ENCODE data around the gene IKZF2.

Gene IKZF2

GRCh38 chr2:213152888-213153287 is 1.5 kb upstream of the IKZF2 start:
- H3K4me3 ChIP-seq (ENCODE audit: control insufficient read depth in 1 of 7, extremely low read depth in 1 of 7, insufficient read depth in 4 of 7, low read depth in 2 of 7, low read length in 6 of 7), result peak overlapping the region in 6 of 7 experiments; percentile 71 to 96 (median 88)
- 54% methylated on average over 2 of the region's 6 CpGs for WGBS (ENCODE audit: insufficient coverage)
- no peaks in the 10 kb centered on the region for H3K27me3 ChIP-seq (replicated peaks in 2 of 5; ENCODE audit: control insufficient read depth in 4 of 5, insufficient read depth in 5 of 5, low read length in 4 of 5)
- ChIA-PET POLR2A (interaction anchor here (0.6 kb wide), 2 partner anchors 280 to 1598 kb away, joined by 3 to 9 read pairs; no protein-coding TSS in a partner anchor), CTCF (interaction anchor here (0.6 to 10.1 kb wide), 19 partner anchors 9 to 468 kb away, joined by 3 to 107 read pairs (median 4); no protein-coding TSS in a partner anchor)
- H3K27ac ChIP-seq (ENCODE audit: insufficient read depth in 1 of 2, low read depth in 1 of 2, low read length in 2 of 2, poor library complexity in 1 of 2, severe bottlenecking in 2 of 2), result peak overlapping the region; percentile 60 to 83
- no peak for DNase-seq
- H3K4me1 ChIP-seq (ENCODE audit: control extremely low read depth in 1 of 4, control insufficient read depth in 4 of 4, insufficient read depth in 4 of 4, low read length in 3 of 4), result peaks cover 9 to 29% (median 23%) of the 10 kb centered on the region in 4 experiments
- H3K9me3 ChIP-seq (ENCODE audit: control extremely low read depth in 1 of 5, control insufficient read depth in 4 of 5, insufficient read depth in 2 of 5, low read depth in 1 of 5, low read length in 4 of 5), result no peaks in the 10 kb centered on the region
- no peaks in the 10 kb centered on the region for H3K36me3 ChIP-seq (ENCODE audit: control insufficient read depth in 4 of 4, insufficient read depth in 4 of 4, low read length in 3 of 4)

- Histone ChIP-seq H3K4me1 (ENCODE audit: control extremely low read depth in 1 of 4, control insufficient read depth in 4 of 4, insufficient read depth in 4 of 4, low read length in 3 of 4) (peaks cover 13 to 35% (median 25%) of the 10 kb centered on the region in 4 experiments), H3K36me3 (ENCODE audit: control insufficient read depth in 4 of 4, insufficient read depth in 4 of 4, low read length in 3 of 4) (no peaks in the 10 kb centered on the region), H3K4me3 (ENCODE audit: control insufficient read depth in 1 of 7, extremely low read depth in 1 of 7, insufficient read depth in 4 of 7, low read depth in 2 of 7, low read length in 6 of 7) (peak overlapping the region; percentile 71 to 98 (median 90)), H3K27me3 (replicated peaks in 2 of 5; ENCODE audit: control insufficient read depth in 4 of 5, insufficient read depth in 5 of 5, low read length in 4 of 5) (no peaks in the 10 kb centered on the region), H3K27ac (ENCODE audit: insufficient read depth in 1 of 2, low read depth in 1 of 2, low read length in 2 of 2, poor library complexity in 1 of 2, severe bottlenecking in 2 of 2) (peak overlapping the region; percentile 60 to 83), H3K9me3 (ENCODE audit: control extremely low read depth in 1 of 5, control insufficient read depth in 4 of 5, insufficient read depth in 2 of 5, low read depth in 1 of 5, low read length in 4 of 5) (no peaks in the 10 kb centered on the region)
- under 1% methylated on average over 32 of the region's 39 CpGs for WGBS (ENCODE audit: insufficient coverage)
- ChIA-PET CTCF (interaction anchor here (0.7 to 10.1 kb wide), 14 partner anchors 10 to 468 kb away, joined by 3 to 107 read pairs (median 3); no protein-coding TSS in a partner anchor), POLR2A (interaction anchor here (0.6 to 0.7 kb wide), 2 partner anchors 19 to 280 kb away, joined by 3 to 9 read pairs; no protein-coding TSS in a partner anchor)
- peak; percentile 45 to 74 (median 55) for DNase-seq
Observed at GRCh38 chr2:213152065-213152794, 818 bp upstream of the IKZF2 start.

- peaks cover 13 to 48% (median 28%) of the 10 kb centered on the region in 4 experiments for H3K4me1 ChIP-seq (ENCODE audit: control extremely low read depth in 1 of 4, control insufficient read depth in 4 of 4, insufficient read depth in 4 of 4, low read length in 3 of 4)
- CTCF ChIA-PET, result interaction anchor here (1.0 to 10.1 kb wide), 5 partner anchors 12 to 374 kb away, joined by 3 to 107 read pairs (median 5); no protein-coding TSS in a partner anchor
- 0% methylated on average over 1 of the region's 10 CpGs for WGBS (ENCODE audit: insufficient coverage)
- H3K9me3 ChIP-seq (ENCODE audit: control extremely low read depth in 1 of 5, control insufficient read depth in 4 of 5, insufficient read depth in 2 of 5, low read depth in 1 of 5, low read length in 4 of 5), result no peaks in the 10 kb centered on the region
- H3K36me3 ChIP-seq (ENCODE audit: control insufficient read depth in 4 of 4, insufficient read depth in 4 of 4, low read length in 3 of 4), result no peaks in the 10 kb centered on the region
- H3K4me3 ChIP-seq (ENCODE audit: control insufficient read depth in 1 of 7, extremely low read depth in 1 of 7, insufficient read depth in 4 of 7, low read depth in 2 of 7, low read length in 6 of 7), result peak overlapping the region; percentile 48 to 99 (median 95)
- POLR2A ChIA-PET, result no interaction called here
- H3K27ac ChIP-seq (ENCODE audit: insufficient read depth in 1 of 2, low read depth in 1 of 2, low read length in 2 of 2, poor library complexity in 1 of 2, severe bottlenecking in 2 of 2), result peak overlapping the region; percentile 67 to 87
- DNase-seq, result peak in 2 of 3 donors; percentile 35 to 50
- H3K27me3 ChIP-seq (replicated peaks in 2 of 5; ENCODE audit: control insufficient read depth in 4 of 5, insufficient read depth in 5 of 5, low read length in 4 of 5), result no peaks in the 10 kb centered on the region
Observed at GRCh38 chr2:213150315-213151097, 906 bp downstream of the IKZF2 start.

- H3K27ac ChIP-seq (ENCODE audit: insufficient read depth in 1 of 2, low read depth in 1 of 2, low read length in 2 of 2, poor library complexity in 1 of 2, severe bottlenecking in 2 of 2), result peak overlapping the region; percentile 67 to 87
- POLR2A ChIA-PET, result interaction anchor here (0.6 kb wide), 1 partner anchor 58 kb away, joined by 3 read pairs; no protein-coding TSS in a partner anchor
- H3K4me1 ChIP-seq (ENCODE audit: control extremely low read depth in 1 of 4, control insufficient read depth in 4 of 4, insufficient read depth in 4 of 4, low read length in 3 of 4), result peaks cover 13 to 53% (median 30%) of the 10 kb centered on the region in 4 experiments
Observed at GRCh38 chr2:213149949-213150314, 1.5 kb downstream of the IKZF2 start.

GRCh38 chr2:213149294-213149875 is 2.0 kb downstream of the IKZF2 start:
- Histone ChIP-seq H3K27me3 (replicated peaks in 2 of 5; ENCODE audit: control insufficient read depth in 4 of 5, insufficient read depth in 5 of 5, low read length in 4 of 5) (no peaks in the 10 kb centered on the region), H3K4me1 (ENCODE audit: control extremely low read depth in 1 of 4, control insufficient read depth in 4 of 4, insufficient read depth in 4 of 4, low read length in 3 of 4) (peaks cover 13 to 59% (median 31%) of the 10 kb centered on the region in 4 experiments), H3K27ac (ENCODE audit: insufficient read depth in 1 of 2, low read depth in 1 of 2, low read length in 2 of 2, poor library complexity in 1 of 2, severe bottlenecking in 2 of 2) (peak overlapping the region; percentile 67 to 87), H3K36me3 (ENCODE audit: control insufficient read depth in 4 of 4, insufficient read depth in 4 of 4, low read length in 3 of 4) (no peaks in the 10 kb centered on the region), H3K4me3 (ENCODE audit: control insufficient read depth in 1 of 7, extremely low read depth in 1 of 7, insufficient read depth in 4 of 7, low read depth in 2 of 7, low read length in 6 of 7) (peak overlapping the region in 6 of 7 experiments; percentile 81 to 99 (median 95)), H3K9me3 (ENCODE audit: control extremely low read depth in 1 of 5, control insufficient read depth in 4 of 5, insufficient read depth in 2 of 5, low read depth in 1 of 5, low read length in 4 of 5) (no peaks in the 10 kb centered on the region)
- DNase-seq, result no peak
- ChIA-PET POLR2A (interaction anchor here (0.6 kb wide), 1 partner anchor 58 kb away, joined by 3 read pairs; no protein-coding TSS in a partner anchor), CTCF (interaction anchor here (0.6 to 10.1 kb wide), 10 partner anchors 11 to 451 kb away, joined by 3 to 107 read pairs (median 3); no protein-coding TSS in a partner anchor)
- WGBS (ENCODE audit: insufficient coverage), result 0% methylated on average over 1 of the region's 3 CpGs

More at GRCh38 chr2:213149949-213150314, 1.5 kb downstream of the IKZF2 start:
- H3K36me3 ChIP-seq (ENCODE audit: control insufficient read depth in 4 of 4, insufficient read depth in 4 of 4, low read length in 3 of 4), result no peaks in the 10 kb centered on the region
- H3K9me3 ChIP-seq (ENCODE audit: control extremely low read depth in 1 of 5, control insufficient read depth in 4 of 5, insufficient read depth in 2 of 5, low read depth in 1 of 5, low read length in 4 of 5), result no peaks in the 10 kb centered on the region
- no CpG with 5 or more reads among the region's 7 CpGs for WGBS (ENCODE audit: insufficient coverage)
- CTCF ChIA-PET, result interaction anchor here (0.8 to 10.1 kb wide), 5 partner anchors 11 to 373 kb away, joined by 3 to 107 read pairs (median 4); no protein-coding TSS in a partner anchor
- H3K4me3 ChIP-seq (ENCODE audit: control insufficient read depth in 1 of 7, extremely low read depth in 1 of 7, insufficient read depth in 4 of 7, low read depth in 2 of 7, low read length in 6 of 7), result peak overlapping the region; percentile 48 to 99 (median 95)
- DNase-seq, result peak in 1 of 3 donors; percentile 26
- no peaks in the 10 kb centered on the region for H3K27me3 ChIP-seq (replicated peaks in 2 of 5; ENCODE audit: control insufficient read depth in 4 of 5, insufficient read depth in 5 of 5, low read length in 4 of 5)

- POLR2A ChIA-PET, result no interaction called here
- CTCF ChIA-PET, result interaction anchor here (0.9 to 10.1 kb wide), 7 partner anchors 13 to 464 kb away, joined by 3 to 107 read pairs (median 4); no protein-coding TSS in a partner anchor
- H3K9me3 ChIP-seq (ENCODE audit: control extremely low read depth in 1 of 5, control insufficient read depth in 4 of 5, insufficient read depth in 2 of 5, low read depth in 1 of 5, low read length in 4 of 5), result no peaks in the 10 kb centered on the region
- H3K36me3 ChIP-seq (ENCODE audit: control insufficient read depth in 4 of 4, insufficient read depth in 4 of 4, low read length in 3 of 4), result no peaks in the 10 kb centered on the region
- peak overlapping the region; percentile 67 to 87 for H3K27ac ChIP-seq (ENCODE audit: insufficient read depth in 1 of 2, low read depth in 1 of 2, low read length in 2 of 2, poor library complexity in 1 of 2, severe bottlenecking in 2 of 2)
- peak in 2 of 3 donors; percentile 29 to 50 for DNase-seq
- peaks cover 13 to 60% (median 31%) of the 10 kb centered on the region in 4 experiments for H3K4me1 ChIP-seq (ENCODE audit: control extremely low read depth in 1 of 4, control insufficient read depth in 4 of 4, insufficient read depth in 4 of 4, low read length in 3 of 4)
- 24% methylated on average over 2 of the region's 2 CpGs for WGBS (ENCODE audit: insufficient coverage)
- no peaks in the 10 kb centered on the region for H3K27me3 ChIP-seq (replicated peaks in 2 of 5; ENCODE audit: control insufficient read depth in 4 of 5, insufficient read depth in 5 of 5, low read length in 4 of 5)
- H3K4me3 ChIP-seq (ENCODE audit: control insufficient read depth in 1 of 7, extremely low read depth in 1 of 7, insufficient read depth in 4 of 7, low read depth in 2 of 7, low read length in 6 of 7), result peak overlapping the region in 6 of 7 experiments; percentile 81 to 99 (median 95)
Observed at GRCh38 chr2:213148572-213149261, 2.7 kb downstream of the IKZF2 start.

All from common myeloid progenitor, CD34-positive (primary cell).